ENCODE data around the gene ZFP82. TPM values are rescaled to one million over a fixed set of nuclear protein-coding genes. Genes with fewer than 3 reads are reported as not detected.

ZFP82 gene
- total RNA-seq, 1 experiment from 2014 or later = 20.1 TPM

DNA sequence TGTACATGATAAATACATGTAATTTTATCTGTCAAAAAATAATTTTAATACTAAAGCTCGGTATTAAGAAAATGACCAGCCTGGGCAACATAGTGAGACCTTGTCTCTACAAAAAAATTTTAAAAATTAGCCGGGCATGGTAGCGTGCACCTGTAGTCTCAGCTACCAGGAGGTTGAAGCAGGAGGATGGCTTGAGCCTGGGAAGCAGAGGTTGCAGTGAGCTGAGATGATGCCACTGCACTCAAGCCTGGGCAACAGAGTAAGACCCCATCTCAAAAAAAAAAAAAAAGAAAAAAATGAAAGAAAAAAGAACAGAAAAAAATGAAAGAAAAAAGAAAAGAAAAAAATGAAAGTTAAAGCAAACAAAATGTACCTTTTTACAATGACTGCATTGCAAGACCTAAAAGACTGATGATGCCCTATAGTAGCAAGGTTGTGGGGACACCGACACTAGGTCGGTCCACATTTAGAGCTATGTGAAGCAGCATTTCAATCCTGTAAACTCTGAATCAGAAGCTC is 44.7 kb downstream of the ZFP82 start:
- peaks cover 0 to 5% (median 2%) of the 10 kb centered on the region in 3 experiments; a peak in 6 of 7 replicates for H3K36me3 Mint-ChIP-seq (ENCODE audit: insufficient read depth in 1 of 3, low read depth in 3 of 3)
- H3K79me2 ChIP-seq (ENCODE audit: insufficient read depth, low read length) = peaks cover 1% of the 10 kb centered on the region; the same call in 1 of the 2 replicates
- no peaks in the 10 kb centered on the region for H3K4me1 ChIP-seq (ENCODE audit: insufficient read depth, low read length)
- no peak overlapping the region for H2BK5ac ChIP-seq (ENCODE audit: insufficient read length, low read length)
- no peak overlapping the region for H4K5ac ChIP-seq (ENCODE audit: insufficient read length, low read depth, low read length)
- no peak overlapping the region for H3K14ac ChIP-seq (ENCODE audit: insufficient read depth, low read length)
- no peak overlapping the region for H2AK5ac ChIP-seq (ENCODE audit: insufficient read length, low read length)
- no peak overlapping the region for H3T11ph ChIP-seq (ENCODE audit: low read length)
- H3K56ac ChIP-seq (ENCODE audit: insufficient read length, low read depth, low read length) = no peak overlapping the region
- no peak overlapping the region for H4K8ac ChIP-seq (replicated peaks; ENCODE audit: insufficient read length, low read depth, low read length)
- no peak overlapping the region for H2BK120ac ChIP-seq (ENCODE audit: low read depth, low read length, poor library complexity, severe bottlenecking)
- H3K18ac ChIP-seq (ENCODE audit: insufficient read length, low read depth, low read length) = no peak overlapping the region
- H3K27ac Mint-ChIP-seq = no peak overlapping the region
- no peak overlapping the region for H3K4ac ChIP-seq (ENCODE audit: low read depth, low read length)
- no peaks in the 10 kb centered on the region for H3K27me3 ChIP-seq (ENCODE audit: insufficient read depth, low read length)
- no peak overlapping the region for H2BK15ac ChIP-seq (ENCODE audit: low read depth, low read length)
- no peak overlapping the region for H3K23ac ChIP-seq (ENCODE audit: insufficient read length, low read depth, low read length)
- no CpG with 5 or more reads among the region's 5 CpGs for WGBS (ENCODE audit: extremely low coverage, insufficient read length, low lambda C conversion rate)
- H2BK12ac ChIP-seq (ENCODE audit: insufficient read length, low read depth, low read length) = no peak overlapping the region
- no peaks in the 10 kb centered on the region for H4K20me1 ChIP-seq (ENCODE audit: control insufficient read depth, insufficient read depth, insufficient read length)
- no peak for DNase-seq
- H3K4me3 Mint-ChIP-seq = no peak overlapping the region
- no peaks in the 10 kb centered on the region for H3K9me3 ChIP-seq (ENCODE audit: control insufficient read depth, low read depth, low read length)
- H3K4me2 ChIP-seq (ENCODE audit: insufficient read depth, insufficient read length, low read length) = no peak overlapping the region
- H4K91ac ChIP-seq (ENCODE audit: insufficient read length, low read depth, low read length) = no peak overlapping the region
- no peaks in the 10 kb centered on the region for H3K27me3 Mint-ChIP-seq (ENCODE audit: low read depth)
- TF ChIP-seq, protein P1, sequence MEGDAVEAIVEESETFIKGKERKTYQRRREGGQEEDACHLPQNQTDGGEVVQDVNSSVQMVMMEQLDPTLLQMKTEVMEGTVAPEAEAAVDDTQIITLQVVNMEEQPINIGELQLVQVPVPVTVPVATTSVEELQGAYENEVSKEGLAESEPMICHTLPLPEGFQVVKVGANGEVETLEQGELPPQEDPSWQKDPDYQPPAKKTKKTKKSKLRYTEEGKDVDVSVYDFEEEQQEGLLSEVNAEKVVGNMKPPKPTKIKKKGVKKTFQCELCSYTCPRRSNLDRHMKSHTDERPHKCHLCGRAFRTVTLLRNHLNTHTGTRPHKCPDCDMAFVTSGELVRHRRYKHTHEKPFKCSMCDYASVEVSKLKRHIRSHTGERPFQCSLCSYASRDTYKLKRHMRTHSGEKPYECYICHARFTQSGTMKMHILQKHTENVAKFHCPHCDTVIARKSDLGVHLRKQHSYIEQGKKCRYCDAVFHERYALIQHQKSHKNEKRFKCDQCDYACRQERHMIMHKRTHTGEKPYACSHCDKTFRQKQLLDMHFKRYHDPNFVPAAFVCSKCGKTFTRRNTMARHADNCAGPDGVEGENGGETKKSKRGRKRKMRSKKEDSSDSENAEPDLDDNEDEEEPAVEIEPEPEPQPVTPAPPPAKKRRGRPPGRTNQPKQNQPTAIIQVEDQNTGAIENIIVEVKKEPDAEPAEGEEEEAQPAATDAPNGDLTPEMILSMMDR (conservative IDR thresholded peaks at IDR 0.05) = no peak
- H3K9me3 Mint-ChIP-seq = peaks cover 0 to 5% of the 10 kb centered on the region in 2 experiments; a peak in 1 of 5 replicates
- H3K4me1 Mint-ChIP-seq = peaks cover 9 to 13% of the 10 kb centered on the region in 2 experiments
- no peak overlapping the region for H3K27ac ChIP-seq (ENCODE audit: insufficient read length, low read depth, low read length)
- H2AFZ ChIP-seq (ENCODE audit: low read length) = no peak overlapping the region
- no peak overlapping the region for H2BK20ac ChIP-seq (ENCODE audit: low read depth, low read length, poor library complexity, severe bottlenecking)
- peaks cover 9% of the 10 kb centered on the region for H3K79me1 ChIP-seq (ENCODE audit: insufficient read depth, low read depth, low read length, poor library complexity, severe bottlenecking)
- H3K9ac ChIP-seq (ENCODE audit: extremely low read depth, insufficient read length, low read length) = no peak overlapping the region
- no peaks in the 10 kb centered on the region for H3K23me2 ChIP-seq (ENCODE audit: insufficient read length, low read depth, low read length, poor library complexity, severe bottlenecking)
